Mesendoderm (in vitro differentiated cells): ENCODE results near the gene NDUFS5.

Experiments
- DNase-seq: peaks from one replicate; pipeline ENCODE4 v3.0.0; 2013
- H2AK5ac ChIP-seq: 2 replicates; pipeline ENCODE4 v1.6.1; 2013; ENCODE audit warnings: low read length, inconsistent platforms
- H2BK120ac ChIP-seq: 2 replicates; pipeline ENCODE4 v1.6.1; 2013; ENCODE audit warnings: low read depth, mild to moderate bottlenecking, low read length, moderate library complexity, mixed read lengths
- H2BK15ac ChIP-seq: replicated peaks from 2 replicates; pipeline ENCODE4 v1.6.1; 2013; ENCODE audit warnings: low read depth, mild to moderate bottlenecking, moderate library complexity
- H2BK5ac ChIP-seq: 2 replicates; pipeline ENCODE4 v1.6.1; 2013; ENCODE audit warnings: low read length, inconsistent platforms
- H3K18ac ChIP-seq: 2 replicates; pipeline ENCODE4 v1.6.1; 2013; ENCODE audit warnings: mild to moderate bottlenecking, low read length, mixed read lengths
- H3K23ac ChIP-seq: one replicate; pipeline ENCODE4 v1.6.1; 2013; ENCODE audit warnings: low read length
- H3K27ac ChIP-seq: 2 replicates; pipeline ENCODE4 v1.5.1; 2013; ENCODE audit warnings: low read depth, mild to moderate bottlenecking, inconsistent platforms, low read length, moderate library complexity
- H3K27me3 ChIP-seq: 2 replicates; pipeline ENCODE4 v1.6.1; 2013; ENCODE audit warnings: low read length, control low read depth, mild to moderate bottlenecking, inconsistent platforms; ENCODE audit not compliant: insufficient read depth, poor library complexity
- H3K36me3 ChIP-seq: 2 replicates; pipeline ENCODE4 v1.6.1; 2013; ENCODE audit warnings: low read length, inconsistent platforms; ENCODE audit not compliant: control insufficient read depth, insufficient read depth
- H3K4ac ChIP-seq: one replicate; pipeline ENCODE4 v1.6.1; 2013; ENCODE audit warnings: low read depth, mild to moderate bottlenecking, low read length, moderate library complexity
- H3K4me1 ChIP-seq: 2 replicates; pipeline ENCODE4 v1.6.1; 2013; ENCODE audit warnings: low read depth, low read length, inconsistent platforms; ENCODE audit not compliant: control insufficient read depth
- H3K4me2 ChIP-seq: 2 replicates; pipeline ENCODE4 v1.6.1; 2013; ENCODE audit warnings: low read length
- H3K4me3 ChIP-seq: 2 replicates; pipeline ENCODE4 v1.5.1; 2013; ENCODE audit warnings: mild to moderate bottlenecking, low read length
- H3K56ac ChIP-seq: one replicate; pipeline ENCODE4 v1.6.1; 2013; ENCODE audit warnings: low read length
- H3K79me1 ChIP-seq: 2 replicates; pipeline ENCODE4 v1.6.1; 2013; ENCODE audit warnings: low read length, inconsistent platforms
- H3K79me2 ChIP-seq: 2 replicates; pipeline ENCODE4 v1.6.1; 2013; ENCODE audit warnings: mild to moderate bottlenecking, low read length; ENCODE audit not compliant: control insufficient read depth, insufficient read depth
- H3K9ac ChIP-seq: 2 replicates; pipeline ENCODE4 v1.6.1; 2013; ENCODE audit warnings: low read length, inconsistent platforms
- H4K5ac ChIP-seq: one replicate; pipeline ENCODE4 v1.6.1; 2013; ENCODE audit warnings: low read length
- H4K8ac ChIP-seq: one replicate; pipeline ENCODE4 v1.6.1; 2013; ENCODE audit warnings: low read depth, mild to moderate bottlenecking, control low read depth, low read length, moderate library complexity
- WGBS: extraction: QIAGEN DNeasy Blood & Tissue Kit; methylation state at CpG from one replicate; pipeline ENCODE4 v1.1.7; 2013; ENCODE audit warnings: low lambda C conversion rate, missing lambda C conversion rate; ENCODE audit not compliant: insufficient coverage; ENCODE audit errors: extremely low coverage; 5-methylcytosine and 5-hydroxymethylcytosine counted together

NDUFS5 gene

GRCh38 chr1:38997034-38997900 lies 28.9 kb upstream of the NDUFS5 start:
- no peak overlapping the region for H3K27ac ChIP-seq
- H3K9ac ChIP-seq: no peak overlapping the region
- H3K4me2 ChIP-seq: no peak overlapping the region
- H2AK5ac ChIP-seq: no peak overlapping the region
- H4K8ac ChIP-seq: no peak overlapping the region
- peaks cover 60% of the 10 kb centered on the region for H3K79me2 ChIP-seq
- no peaks in the 10 kb centered on the region for H3K4me1 ChIP-seq
- no peaks in the 10 kb centered on the region for H3K27me3 ChIP-seq
- no peak overlapping the region for H2BK120ac ChIP-seq
- H3K23ac ChIP-seq: no peak overlapping the region
- peaks cover 6% of the 10 kb centered on the region for H3K36me3 ChIP-seq
- no peak overlapping the region for H3K18ac ChIP-seq
- no peak overlapping the region for H3K4me3 ChIP-seq
- no CpG with 5 or more reads among the region's 4 CpGs for WGBS
- H3K56ac ChIP-seq: no peak overlapping the region
- DNase-seq: no peak
- H4K5ac ChIP-seq: no peak overlapping the region
- H2BK15ac ChIP-seq: no peak overlapping the region
- H3K4ac ChIP-seq: no peak overlapping the region
- peaks cover 2% of the 10 kb centered on the region for H3K79me1 ChIP-seq
- H2BK5ac ChIP-seq: no peak overlapping the region

GRCh38 chr1:38997901-38998190 lies 28.3 kb upstream of the NDUFS5 start:
- no peaks in the 10 kb centered on the region for H3K4me1 ChIP-seq

GRCh38 chr1:39001516-39002421 lies 24.4 kb upstream of the NDUFS5 start:
- Histone ChIP-seq H2BK120ac (no peak overlapping the region), H3K18ac (no peak overlapping the region), H3K79me1 (peaks cover 2% of the 10 kb centered on the region), H2BK15ac (no peak overlapping the region), H3K27ac (no peak overlapping the region), H4K8ac (no peak overlapping the region), H4K5ac (no peak overlapping the region), H3K23ac (no peak overlapping the region), H3K9ac (no peak overlapping the region), H2BK5ac (no peak overlapping the region), H3K4me3 (no peak overlapping the region), H3K79me2 (peaks cover 15% of the 10 kb centered on the region), H3K4me2 (no peak overlapping the region), H3K27me3 (no peaks in the 10 kb centered on the region), H3K4ac (no peak overlapping the region), H3K56ac (no peak overlapping the region), H2AK5ac (no peak overlapping the region), H3K36me3 (peaks cover 7% of the 10 kb centered on the region), H3K4me1 (no peaks in the 10 kb centered on the region)
- no peak for DNase-seq
- no CpG with 5 or more reads among the region's 5 CpGs for WGBS

More at GRCh38 chr1:38997901-38998190, 28.3 kb upstream of the NDUFS5 start:
- Histone ChIP-seq H2BK120ac (no peak overlapping the region), H3K4ac (no peak overlapping the region), H3K79me2 (peaks cover 54% of the 10 kb centered on the region), H3K18ac (no peak overlapping the region), H3K4me2 (no peak overlapping the region), H3K27me3 (no peaks in the 10 kb centered on the region), H3K56ac (no peak overlapping the region), H3K36me3 (peaks cover 7% of the 10 kb centered on the region), H3K79me1 (peaks cover 2% of the 10 kb centered on the region), H3K9ac (no peak overlapping the region), H4K8ac (no peak overlapping the region), H3K23ac (no peak overlapping the region), H2BK15ac (no peak overlapping the region), H3K4me3 (no peak overlapping the region), H4K5ac (no peak overlapping the region), H2AK5ac (no peak overlapping the region), H2BK5ac (no peak overlapping the region), H3K27ac (no peak overlapping the region)
- WGBS: no CpG with 5 or more reads among the region's 3 CpGs
- DNase-seq: no peak

- no peak overlapping the region for H3K9ac ChIP-seq
- no peak overlapping the region for H3K27ac ChIP-seq
- no peak overlapping the region for H2BK15ac ChIP-seq
- no peak overlapping the region for H3K4me2 ChIP-seq
- no peak overlapping the region for H2AK5ac ChIP-seq
- no peak overlapping the region for H2BK5ac ChIP-seq
- no peak overlapping the region for H3K4ac ChIP-seq
- H2BK120ac ChIP-seq: no peak overlapping the region
- H3K27me3 ChIP-seq: no peaks in the 10 kb centered on the region
- H3K36me3 ChIP-seq: peaks cover 6% of the 10 kb centered on the region
- WGBS: no CpG with 5 or more reads among the region's 3 CpGs
- H3K4me1 ChIP-seq: no peaks in the 10 kb centered on the region
- H4K5ac ChIP-seq: no peak overlapping the region
- H3K79me2 ChIP-seq: peaks cover 4% of the 10 kb centered on the region
- H3K56ac ChIP-seq: no peak overlapping the region
- H3K23ac ChIP-seq: no peak overlapping the region
- no peak for DNase-seq
- H4K8ac ChIP-seq: no peak overlapping the region
- no peak overlapping the region for H3K18ac ChIP-seq
- H3K4me3 ChIP-seq: no peak overlapping the region
- H3K79me1 ChIP-seq: peaks cover 2% of the 10 kb centered on the region
Measured at GRCh38 chr1:39003281-39003680, 22.9 kb upstream of the NDUFS5 start.

- H4K5ac ChIP-seq: no peak overlapping the region
- no peak overlapping the region for H2AK5ac ChIP-seq
- no peak overlapping the region for H3K23ac ChIP-seq
- H3K27me3 ChIP-seq: no peaks in the 10 kb centered on the region
- no peak overlapping the region for H2BK120ac ChIP-seq
- H3K4me3 ChIP-seq: no peak overlapping the region
- DNase-seq: no peak
- H4K8ac ChIP-seq: no peak overlapping the region
- H3K18ac ChIP-seq: no peak overlapping the region
- H3K79me2 ChIP-seq: peaks cover 3% of the 10 kb centered on the region
- H3K36me3 ChIP-seq: peaks cover 6% of the 10 kb centered on the region
- no peak overlapping the region for H3K4me2 ChIP-seq
- no peaks in the 10 kb centered on the region for H3K4me1 ChIP-seq
- no CpG with 5 or more reads among the region's 2 CpGs for WGBS
- H3K27ac ChIP-seq: no peak overlapping the region
- H3K56ac ChIP-seq: no peak overlapping the region
- H3K79me1 ChIP-seq: peaks cover 2% of the 10 kb centered on the region
- no peak overlapping the region for H2BK5ac ChIP-seq
- H2BK15ac ChIP-seq: no peak overlapping the region
- no peak overlapping the region for H3K9ac ChIP-seq
- H3K4ac ChIP-seq: no peak overlapping the region
Measured at GRCh38 chr1:39003794-39004193, 22.4 kb upstream of the NDUFS5 start.
